Measurements from ENCODE around the gene GPR176. TPM values are rescaled to one million over a fixed set of nuclear protein-coding genes. Genes with fewer than 3 reads are reported as not detected.
"Not testable (repeated sequence)": the region's sequence is repeated elsewhere in the genome, so short reads cannot be mapped to it uniquely, and the experiment has no call there.

The GPR176 gene
- total RNA-seq, 1 donor from 2014 or later: 52.0 TPM

GRCh38 chr15:39898317-39898716 is 21.7 kb downstream of the GPR176 start:
- TF ChIP-seq CTCF (IDR thresholded peaks at IDR 0.05; ENCODE audit: insufficient read depth, low read length, poor library complexity, severe bottlenecking): no peak
- H3K27me3 ChIP-seq (ENCODE audit: control insufficient read depth, insufficient read depth, low read length): no peaks in the 10 kb centered on the region
- H3K4me3 ChIP-seq (ENCODE audit: low read depth, low read length): no peak overlapping the region
- H3K36me3 ChIP-seq (ENCODE audit: control insufficient read depth, insufficient read depth, low read length): no peaks in the 10 kb centered on the region
- no peak for DNase-seq (ENCODE audit: low read depth)

GRCh38 chr15:39896846-39897245 is 23.2 kb downstream of the GPR176 start:
- H3K4me3 ChIP-seq (ENCODE audit: low read depth, low read length): no peak overlapping the region
- no peak for DNase-seq (ENCODE audit: low read depth)
- H3K27me3 ChIP-seq (ENCODE audit: control insufficient read depth, insufficient read depth, low read length): no peaks in the 10 kb centered on the region
- TF ChIP-seq CTCF (IDR thresholded peaks at IDR 0.05; ENCODE audit: insufficient read depth, low read length, poor library complexity, severe bottlenecking): no peak
- no peaks in the 10 kb centered on the region for H3K36me3 ChIP-seq (ENCODE audit: control insufficient read depth, insufficient read depth, low read length)

- Histone ChIP-seq H3K4me3 (ENCODE audit: low read depth, low read length) (no peak overlapping the region), H3K27me3 (ENCODE audit: control insufficient read depth, insufficient read depth, low read length) (no peaks in the 10 kb centered on the region), H3K36me3 (ENCODE audit: control insufficient read depth, insufficient read depth, low read length) (no peaks in the 10 kb centered on the region)
- DNase-seq (ENCODE audit: low read depth): no peak
- TF ChIP-seq CTCF (IDR thresholded peaks at IDR 0.05; ENCODE audit: insufficient read depth, low read length, poor library complexity, severe bottlenecking): no peak
These were observed 24.0 kb downstream of the GPR176 start for GRCh38 chr15:39896101-39896500.

- H3K27me3 ChIP-seq (ENCODE audit: control insufficient read depth, insufficient read depth, low read length); DNase-seq (ENCODE audit: low read depth); H3K4me3 ChIP-seq (ENCODE audit: low read depth, low read length); H3K36me3 ChIP-seq (ENCODE audit: control insufficient read depth, insufficient read depth, low read length): not testable (repeated sequence)
These were observed 27.0 kb downstream of the GPR176 start for GRCh38 chr15:39893051-39893450.

GRCh38 chr15:39892418-39892817 is 27.6 kb downstream of the GPR176 start:
- no peaks in the 10 kb centered on the region for H3K27me3 ChIP-seq (ENCODE audit: control insufficient read depth, insufficient read depth, low read length)
- no peak overlapping the region for H3K4me3 ChIP-seq (ENCODE audit: low read depth, low read length)
- DNase-seq (ENCODE audit: low read depth): no peak
- H3K36me3 ChIP-seq (ENCODE audit: control insufficient read depth, insufficient read depth, low read length): no peaks in the 10 kb centered on the region
- TF ChIP-seq CTCF (IDR thresholded peaks at IDR 0.05; ENCODE audit: insufficient read depth, low read length, poor library complexity, severe bottlenecking): no peak

GRCh38 chr15:39890621-39891020 is 29.4 kb downstream of the GPR176 start:
- Histone ChIP-seq H3K36me3 (ENCODE audit: control insufficient read depth, insufficient read depth, low read length) (no peaks in the 10 kb centered on the region), H3K27me3 (ENCODE audit: control insufficient read depth, insufficient read depth, low read length) (no peaks in the 10 kb centered on the region), H3K4me3 (ENCODE audit: low read depth, low read length) (no peak overlapping the region)
- DNase-seq (ENCODE audit: low read depth): no peak
- TF ChIP-seq CTCF (IDR thresholded peaks at IDR 0.05; ENCODE audit: insufficient read depth, low read length, poor library complexity, severe bottlenecking): no peak
